Fibroblast of the aortic adventitia (primary cell): ENCODE results near the gene CCDC97. TPM values are rescaled to one million over a fixed set of nuclear protein-coding genes. Genes with fewer than 3 reads are reported as not detected.
A peak's percentile ranks its signal among the peaks of the same experiment; 100 is the strongest.

Experiments
- DNase-seq: peaks from one replicate; pipeline ENCODE4 v3.0.0-alpha.2; 2010; ENCODE audit warnings: low read depth
- H3K4me3 ChIP-seq: 2 replicates; pipeline ENCODE4 v1.5.1; 2011; ENCODE audit warnings: low read depth, mild to moderate bottlenecking, control low read depth, low read length, moderate library complexity
- total RNA-seq: library from RNA; depleted of rRNA; stranded (reverse); fragments of >200 nt; gene quantifications from 2 replicates; pipeline ENCODE4 v1.2.3, GENCODE V29; 2012; ENCODE audit warnings: low replicate concordance
- TF ChIP-seq, protein P1 (sequence below): IDR thresholded peaks from 2 replicates; pipeline ENCODE4 v1.5.1; 2011; ENCODE audit warnings: mild to moderate bottlenecking, low read length, control low read depth, inconsistent platforms; ENCODE audit not compliant: insufficient read depth

CCDC97 gene
- total RNA-seq, 1 donor: 11.4 TPM

DNA sequence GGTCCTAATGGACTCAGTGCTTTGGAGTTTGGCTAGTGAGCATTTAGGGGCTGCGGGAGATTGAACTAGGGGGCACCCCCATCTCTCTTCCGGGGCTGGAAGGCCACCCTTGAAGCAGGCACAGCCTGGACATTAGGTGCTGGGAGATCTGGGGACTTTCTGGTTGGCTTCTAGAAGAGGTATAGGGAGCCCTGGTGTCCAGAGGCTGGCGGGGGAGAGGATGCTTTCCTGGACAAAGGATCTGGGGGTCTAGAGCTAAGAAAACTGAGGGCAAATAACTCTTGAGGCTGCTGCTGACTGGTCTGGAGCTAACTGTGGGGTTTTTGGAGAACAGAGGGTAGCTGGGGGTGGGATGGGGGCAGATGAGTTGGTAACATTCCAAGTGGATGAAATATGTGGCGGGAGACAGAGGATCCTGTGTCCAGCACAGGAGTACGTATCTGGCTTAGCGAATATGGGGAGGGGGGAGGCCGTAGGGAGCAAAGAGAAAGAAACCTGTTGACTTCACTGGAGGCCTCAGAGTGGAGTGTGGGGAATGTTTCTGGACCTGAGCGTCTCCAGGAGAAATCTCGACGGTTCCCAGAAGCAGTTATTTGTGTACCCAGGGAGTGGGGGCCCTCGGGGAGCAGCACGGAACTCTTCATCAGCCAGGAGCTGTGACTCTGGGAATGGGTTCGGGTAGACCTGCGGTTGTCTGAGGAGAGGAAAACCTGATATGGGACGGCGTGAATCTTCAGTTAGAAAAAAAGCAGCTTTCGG lies 44.4 kb upstream of the CCDC97 start:
- peak; percentile 28 for DNase-seq
- TF ChIP-seq, protein P1, sequence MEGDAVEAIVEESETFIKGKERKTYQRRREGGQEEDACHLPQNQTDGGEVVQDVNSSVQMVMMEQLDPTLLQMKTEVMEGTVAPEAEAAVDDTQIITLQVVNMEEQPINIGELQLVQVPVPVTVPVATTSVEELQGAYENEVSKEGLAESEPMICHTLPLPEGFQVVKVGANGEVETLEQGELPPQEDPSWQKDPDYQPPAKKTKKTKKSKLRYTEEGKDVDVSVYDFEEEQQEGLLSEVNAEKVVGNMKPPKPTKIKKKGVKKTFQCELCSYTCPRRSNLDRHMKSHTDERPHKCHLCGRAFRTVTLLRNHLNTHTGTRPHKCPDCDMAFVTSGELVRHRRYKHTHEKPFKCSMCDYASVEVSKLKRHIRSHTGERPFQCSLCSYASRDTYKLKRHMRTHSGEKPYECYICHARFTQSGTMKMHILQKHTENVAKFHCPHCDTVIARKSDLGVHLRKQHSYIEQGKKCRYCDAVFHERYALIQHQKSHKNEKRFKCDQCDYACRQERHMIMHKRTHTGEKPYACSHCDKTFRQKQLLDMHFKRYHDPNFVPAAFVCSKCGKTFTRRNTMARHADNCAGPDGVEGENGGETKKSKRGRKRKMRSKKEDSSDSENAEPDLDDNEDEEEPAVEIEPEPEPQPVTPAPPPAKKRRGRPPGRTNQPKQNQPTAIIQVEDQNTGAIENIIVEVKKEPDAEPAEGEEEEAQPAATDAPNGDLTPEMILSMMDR: no peak

DNA sequence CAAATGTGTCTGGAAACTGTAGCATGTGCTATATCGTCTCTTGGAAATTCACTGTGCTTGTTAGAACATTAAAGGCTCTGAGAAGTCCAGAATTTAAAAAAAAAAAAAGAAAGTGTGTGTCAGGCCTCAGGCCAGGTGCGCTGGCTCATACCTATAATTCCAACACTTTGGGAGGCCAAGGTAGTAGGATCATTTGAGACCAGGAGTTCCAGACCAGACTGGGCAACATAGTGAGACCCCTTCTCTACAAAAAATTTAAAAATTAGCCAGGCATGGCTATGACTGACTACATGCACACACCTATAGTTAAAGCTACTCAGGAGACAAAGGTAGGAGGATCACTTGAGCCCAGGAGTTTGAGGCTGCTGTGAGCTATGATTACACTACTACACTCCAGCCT lies 40.9 kb upstream of the CCDC97 start:
- TF ChIP-seq, protein P1: no peak
- H3K4me3 ChIP-seq: no peak overlapping the region
- DNase-seq: no peak

More for the DNA sequence above, 44.4 kb upstream of the CCDC97 start:
- peak overlapping the region; percentile 86 for H3K4me3 ChIP-seq

DNA sequence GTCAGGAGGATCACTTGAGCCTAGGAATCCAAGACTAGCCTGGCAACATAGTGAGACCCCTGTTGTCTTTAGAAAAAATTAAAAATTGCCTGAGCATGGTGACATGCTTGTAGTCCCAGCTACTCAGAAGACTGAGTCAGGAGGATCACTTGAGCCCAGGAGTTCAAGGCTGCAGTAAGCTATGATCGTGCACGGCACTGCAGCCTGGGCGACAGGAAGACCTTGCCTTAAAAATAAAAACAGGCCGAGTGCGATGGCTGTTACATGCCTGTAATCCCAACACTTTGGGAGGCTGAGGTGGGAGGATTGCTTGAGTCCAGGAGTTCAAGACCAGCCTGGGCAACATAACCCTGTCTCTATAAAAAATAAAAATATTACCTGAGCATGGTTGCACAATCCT lies 40.4 kb upstream of the CCDC97 start:
- no peak for DNase-seq
- no peak overlapping the region for H3K4me3 ChIP-seq
- TF ChIP-seq, protein P1: no peak

DNA sequence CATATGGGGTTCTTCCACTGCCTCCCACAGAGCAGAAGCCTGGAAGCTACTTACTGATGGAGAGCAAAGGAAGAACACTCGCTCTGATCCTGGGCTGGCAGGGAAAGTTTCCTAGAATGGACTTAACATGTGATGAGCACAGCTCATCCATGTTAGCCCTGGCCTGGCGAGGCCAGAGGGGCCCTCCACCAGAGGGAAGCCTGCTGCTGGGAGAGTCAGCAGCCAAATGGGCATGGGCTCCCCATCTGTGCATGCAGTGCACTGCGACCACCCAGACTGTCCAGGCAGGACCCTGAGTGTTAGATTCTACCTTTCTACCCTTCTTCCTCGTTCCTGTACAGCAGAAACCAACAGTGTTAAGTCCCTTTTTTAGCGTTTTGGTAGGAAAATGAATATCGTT lies 36.9 kb upstream of the CCDC97 start:
- TF ChIP-seq, protein P1: no peak
- no peak for DNase-seq

DNA sequence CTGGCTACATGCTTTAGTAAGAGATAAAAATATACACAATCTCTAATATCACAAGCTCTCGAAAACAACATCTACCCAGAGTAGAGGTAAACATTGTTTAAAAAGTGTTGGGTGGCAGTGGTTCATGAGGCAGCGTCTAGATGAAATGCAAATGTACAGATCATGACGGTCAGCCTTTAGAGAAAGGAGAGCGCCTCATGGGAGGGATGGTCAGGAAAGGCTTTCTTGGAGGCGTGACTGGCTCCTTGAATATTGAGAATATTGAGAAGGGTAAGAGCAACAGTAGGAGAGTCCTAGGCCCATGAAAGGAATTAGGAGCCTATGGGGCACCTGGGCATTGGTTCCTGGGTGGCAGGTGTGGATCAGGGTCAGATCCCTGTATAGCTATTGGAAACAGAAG lies 35.2 kb upstream of the CCDC97 start:
- no peak for DNase-seq
- no peak overlapping the region for H3K4me3 ChIP-seq
- TF ChIP-seq, protein P1: no peak

More for the DNA sequence above, 36.9 kb upstream of the CCDC97 start:
- no peak overlapping the region for H3K4me3 ChIP-seq

DNA sequence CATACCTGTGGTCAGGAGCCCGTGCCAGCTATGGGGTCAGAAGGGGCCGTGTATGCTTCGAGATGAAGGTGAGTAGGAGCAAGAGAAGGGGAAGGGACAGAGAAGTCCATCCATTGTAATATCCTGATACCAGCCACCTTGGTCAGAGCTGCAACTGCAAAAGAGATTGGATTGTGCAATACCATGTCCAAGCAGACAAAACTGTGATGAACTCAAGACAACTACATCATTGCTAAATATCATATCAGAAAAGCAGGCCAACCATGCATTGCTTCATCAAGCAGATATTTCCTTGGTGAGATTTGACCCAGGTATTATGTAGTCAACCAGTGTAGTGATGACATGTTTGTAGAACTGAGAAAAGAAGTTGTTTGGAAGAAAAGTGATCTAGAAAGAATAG lies 33.7 kb upstream of the CCDC97 start:
- DNase-seq: peak; percentile 26
- H3K4me3 ChIP-seq: no peak overlapping the region
- TF ChIP-seq, protein P1: no peak

DNA sequence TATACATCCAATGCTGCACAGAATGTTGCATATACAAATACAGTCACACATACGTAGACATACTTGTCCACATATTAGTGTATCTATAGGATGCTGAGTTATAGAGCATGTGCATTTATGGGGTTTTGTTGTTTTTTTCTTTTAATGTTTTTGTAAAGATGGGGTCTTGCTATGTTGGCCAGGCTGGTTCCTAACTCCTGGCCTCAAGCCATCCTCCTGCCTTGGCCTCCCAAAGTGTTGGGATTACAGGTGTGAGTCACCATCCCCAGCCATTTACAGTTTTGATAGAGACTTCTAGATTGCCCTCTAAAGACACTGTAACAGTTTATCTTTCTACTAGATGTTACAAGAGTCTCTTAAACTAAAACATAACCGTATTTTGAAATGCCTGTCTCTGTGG lies 31.5 kb upstream of the CCDC97 start:
- no peak overlapping the region for H3K4me3 ChIP-seq
- TF ChIP-seq, protein P1: no peak
- DNase-seq: no peak
